Activated T-cell treated with anti-CD3 and anti-CD28 coated beads, Interleukin-2, amount 50 U/mL, for 4 hours (primary cell): ENCODE measurements around the gene BPIFB4. TPM values are rescaled to one million over a fixed set of nuclear protein-coding genes. Genes with fewer than 3 reads are reported as not detected.

Experiments
- ATAC-seq, 2 donors: fragments of 200-7000 bp; cut with Tn5 transposase; one replicate each; pipeline ENCODE4 v1.10.0; 2021
- DNase-seq: peaks from one replicate; pipeline ENCODE4 v3.0.0-alpha.2; 2020
- H3K27me3 Mint-ChIP-seq: one replicate; pipeline ENCODE4 v1.8.0; 2021; ENCODE audit warnings: low read depth, mixed read lengths
- H3K36me3 Mint-ChIP-seq: one replicate; pipeline ENCODE4 v1.8.0; 2022; ENCODE audit warnings: mixed read lengths; ENCODE audit not compliant: insufficient read depth
- H3K4me1 Mint-ChIP-seq: one replicate; pipeline ENCODE4 v1.8.0; 2021; ENCODE audit warnings: low read depth, mixed read lengths
- H3K4me3 Mint-ChIP-seq: one replicate; pipeline ENCODE4 v1.8.0; 2021; ENCODE audit warnings: mild to moderate bottlenecking, moderate library complexity, mixed read lengths
- H3K9me3 Mint-ChIP-seq: one replicate; pipeline ENCODE4 v1.8.0; 2021; ENCODE audit warnings: mixed read lengths
- total RNA-seq, 3 donors: library from RNA; stranded (reverse); gene quantifications; one replicate each; pipeline ENCODE4 v1.2.1, GENCODE V29; 2021

BPIFB4 gene
- total RNA-seq, 3 donors from 2014 or later: not detected

- DNase-seq (no peak), ATAC-seq (no peak)
- no peaks in the 10 kb centered on the region for H3K4me1 Mint-ChIP-seq
- H3K4me3 Mint-ChIP-seq: no peak overlapping the region
- no peaks in the 10 kb centered on the region for H3K9me3 Mint-ChIP-seq
- peaks cover 9% of the 10 kb centered on the region for H3K27me3 Mint-ChIP-seq
- no peaks in the 10 kb centered on the region for H3K36me3 Mint-ChIP-seq
Observed at GRCh38 chr20:33131949-33132473, 52.6 kb downstream of the BPIFB4 start.

GRCh38 chr20:33132513-33133372, 53.3 kb downstream of the BPIFB4 start:
- DNase-seq: no peak
- Mint-ChIP-seq H3K27me3 (peaks cover 9% of the 10 kb centered on the region), H3K4me1 (no peaks in the 10 kb centered on the region), H3K4me3 (no peak overlapping the region), H3K9me3 (no peaks in the 10 kb centered on the region), H3K36me3 (no peaks in the 10 kb centered on the region)
- ATAC-seq: no peak

- DNase-seq (no peak), ATAC-seq (no peak)
- Mint-ChIP-seq H3K9me3 (no peaks in the 10 kb centered on the region), H3K4me1 (no peaks in the 10 kb centered on the region), H3K36me3 (no peaks in the 10 kb centered on the region), H3K27me3 (peaks cover 9% of the 10 kb centered on the region), H3K4me3 (no peak overlapping the region)
Observed at GRCh38 chr20:33133373-33133941, 54.0 kb downstream of the BPIFB4 start.

- Mint-ChIP-seq H3K9me3 (no peaks in the 10 kb centered on the region), H3K4me1 (no peaks in the 10 kb centered on the region), H3K4me3 (no peak overlapping the region), H3K27me3 (peaks cover 2% of the 10 kb centered on the region), H3K36me3 (no peaks in the 10 kb centered on the region)
- no peak for ATAC-seq
- DNase-seq: no peak
Observed at GRCh38 chr20:33137195-33137594, 57.8 kb downstream of the BPIFB4 start.

- H3K4me1 Mint-ChIP-seq: no peaks in the 10 kb centered on the region
- H3K9me3 Mint-ChIP-seq: no peaks in the 10 kb centered on the region
- DNase-seq (no peak), ATAC-seq (no peak)
- peaks cover 4% of the 10 kb centered on the region for H3K27me3 Mint-ChIP-seq
- no peak overlapping the region for H3K4me3 Mint-ChIP-seq
- H3K36me3 Mint-ChIP-seq: no peaks in the 10 kb centered on the region
Observed at GRCh38 chr20:33139467-33139866, 60.0 kb downstream of the BPIFB4 start.

GRCh38 chr20:33145521-33145920, 66.1 kb downstream of the BPIFB4 start:
- H3K4me1 Mint-ChIP-seq: no peaks in the 10 kb centered on the region
- no peak for DNase-seq

GRCh38 chr20:33147299-33147698, 67.9 kb downstream of the BPIFB4 start:
- Mint-ChIP-seq H3K4me3 (no peak overlapping the region), H3K36me3 (no peaks in the 10 kb centered on the region), H3K9me3 (no peaks in the 10 kb centered on the region), H3K4me1 (no peaks in the 10 kb centered on the region), H3K27me3 (peaks cover 22% of the 10 kb centered on the region)
- ATAC-seq (no peak), DNase-seq (no peak)

More at GRCh38 chr20:33145521-33145920, 66.1 kb downstream of the BPIFB4 start:
- no peaks in the 10 kb centered on the region for H3K9me3 Mint-ChIP-seq
- no peak for ATAC-seq
- no peaks in the 10 kb centered on the region for H3K36me3 Mint-ChIP-seq
- no peak overlapping the region for H3K4me3 Mint-ChIP-seq
- peaks cover 22% of the 10 kb centered on the region for H3K27me3 Mint-ChIP-seq

- Mint-ChIP-seq H3K36me3 (no peaks in the 10 kb centered on the region), H3K4me1 (no peaks in the 10 kb centered on the region), H3K27me3 (peaks cover 24% of the 10 kb centered on the region), H3K9me3 (no peaks in the 10 kb centered on the region), H3K4me3 (no peak overlapping the region)
- DNase-seq: no peak
- ATAC-seq: no peak
Observed at GRCh38 chr20:33148040-33148439, 68.6 kb downstream of the BPIFB4 start.

- no peaks in the 10 kb centered on the region for H3K36me3 Mint-ChIP-seq
- no peaks in the 10 kb centered on the region for H3K9me3 Mint-ChIP-seq
- DNase-seq (no peak), ATAC-seq (no peak)
- H3K27me3 Mint-ChIP-seq: peaks cover 15% of the 10 kb centered on the region
- H3K4me1 Mint-ChIP-seq: no peaks in the 10 kb centered on the region
- H3K4me3 Mint-ChIP-seq: no peak overlapping the region
Observed at GRCh38 chr20:33154252-33154651, 74.8 kb downstream of the BPIFB4 start.

GRCh38 chr20:33158637-33159385, 79.4 kb downstream of the BPIFB4 start:
- H3K36me3 Mint-ChIP-seq: no peaks in the 10 kb centered on the region
- DNase-seq (no peak), ATAC-seq (no peak)
- H3K27me3 Mint-ChIP-seq: peaks cover 7% of the 10 kb centered on the region
- H3K4me1 Mint-ChIP-seq: no peaks in the 10 kb centered on the region
- H3K4me3 Mint-ChIP-seq: no peak overlapping the region
- no peaks in the 10 kb centered on the region for H3K9me3 Mint-ChIP-seq

- no peak for DNase-seq
- Mint-ChIP-seq H3K27me3 (no peaks in the 10 kb centered on the region), H3K4me1 (no peaks in the 10 kb centered on the region), H3K9me3 (no peaks in the 10 kb centered on the region), H3K36me3 (no peaks in the 10 kb centered on the region), H3K4me3 (no peak overlapping the region)
- ATAC-seq: no peak
Observed at GRCh38 chr20:33159713-33160112, 80.3 kb downstream of the BPIFB4 start.

- no peak for DNase-seq
- H3K36me3 Mint-ChIP-seq: no peaks in the 10 kb centered on the region
- no peaks in the 10 kb centered on the region for H3K4me1 Mint-ChIP-seq
- H3K9me3 Mint-ChIP-seq: no peaks in the 10 kb centered on the region
- no peak overlapping the region for H3K4me3 Mint-ChIP-seq
- ATAC-seq: no peak
- no peaks in the 10 kb centered on the region for H3K27me3 Mint-ChIP-seq
Observed at GRCh38 chr20:33160681-33161080, 81.2 kb downstream of the BPIFB4 start.
